LNCAP (cell line): Measurements from ENCODE around the gene FAM53C.

Experiments
- CTCF ChIP-seq: fragments of 450-650 bp; IDR thresholded peaks from 2 replicates; pipeline ENCODE4 v1.5.1; 2017; ENCODE audit warnings: mild to moderate bottlenecking

FAM53C gene

GRCh38 chr5:138366632-138367382, 28.7 kb downstream of the FAM53C start:
- TF ChIP-seq CTCF, result no peak

GRCh38 chr5:138369261-138369660, 31.2 kb downstream of the FAM53C start:
- TF ChIP-seq CTCF, result no peak

- TF ChIP-seq CTCF, result no peak
Observed at GRCh38 chr5:138369706-138370105, 31.6 kb downstream of the FAM53C start.

GRCh38 chr5:138370537-138370936, 32.5 kb downstream of the FAM53C start:
- no peak for TF ChIP-seq CTCF

- TF ChIP-seq CTCF, result no peak
Observed at GRCh38 chr5:138371454-138371853, 33.4 kb downstream of the FAM53C start.

GRCh38 chr5:138372225-138372624, 34.2 kb downstream of the FAM53C start:
- TF ChIP-seq CTCF, result no peak

- TF ChIP-seq CTCF, result no peak
Observed at GRCh38 chr5:138372653-138373052, 34.6 kb downstream of the FAM53C start.

- no peak for TF ChIP-seq CTCF
Observed at GRCh38 chr5:138382347-138382746, 44.3 kb downstream of the FAM53C start.
